Posterior cingulate gyrus (tissue), 11 donors: ENCODE results near the gene MRPL43.
A peak's percentile ranks its signal among the peaks of the same experiment; 100 is the strongest.
"Not testable (repeated sequence)": the region's sequence is repeated elsewhere in the genome, so short reads cannot be mapped to it uniquely, and the experiment has no call there.

Experiments used
- DNase-seq, 10 donors: peaks; one replicate each; pipeline versions ENCODE4 v3.0.0 to v3.0.0-alpha.2; 2020 to 2021; ENCODE audit warnings: mixed read lengths in 3 of 10
- intact Hi-C: fragments of 100-400 bp; cut with DNase I; formaldehyde crosslinking; loops from one replicate; pipeline ENCODE4 v1.15.1; 2023

Gene MRPL43

DNA sequence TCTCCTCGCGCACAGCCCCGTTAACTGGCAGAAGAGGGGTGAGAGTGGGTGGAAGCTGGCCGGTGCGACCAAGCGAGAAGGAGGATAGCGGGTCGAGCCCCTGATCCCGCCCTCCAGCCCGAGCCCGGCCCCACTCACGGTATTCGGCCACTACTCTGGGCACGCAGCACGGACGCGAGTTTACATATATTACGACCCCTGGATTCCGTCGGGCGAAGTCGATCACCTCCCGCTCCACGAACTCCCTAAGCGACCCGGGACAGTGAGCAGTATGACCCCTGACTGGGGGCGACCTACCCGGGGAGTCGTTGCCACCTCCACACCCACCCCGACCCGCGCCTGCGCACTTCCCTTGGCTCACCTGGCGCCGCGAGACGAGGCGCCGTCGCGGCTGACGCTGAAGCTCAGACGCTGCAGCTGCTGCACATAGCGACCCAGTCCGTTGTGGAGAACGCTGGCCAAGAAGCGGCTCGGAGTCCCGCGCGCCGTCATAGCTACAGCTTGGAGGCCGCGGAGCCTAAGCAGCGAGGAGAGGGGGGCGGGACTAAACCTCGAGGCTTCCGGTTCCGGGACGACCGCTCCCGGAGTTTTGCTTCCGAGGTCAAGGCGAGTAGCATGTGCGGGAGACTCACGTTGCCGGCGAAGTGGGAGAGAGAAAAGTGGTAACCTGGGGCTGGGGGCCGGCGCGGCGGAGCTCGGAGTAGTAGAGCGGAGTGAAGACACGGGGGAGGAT is at the start of gene MRPL43, which contains the start of gene TWNK:
MRPL43 (minus strand) TSS at position 546 of the 733 bp plus-strand sequence; CDS start at position 492, 54 bp downstream.
TWNK (plus strand) TSS at position 592 of the 733 bp plus-strand sequence. CDS start 668 bp downstream, outside the sequence.
- DNase-seq = peak; percentile 87 to 99 (median 91)
- intact Hi-C loops = loop anchor here (10.0 kb wide), 1 partner anchor 72 kb away; the partner anchor contains the start of gene SLF2

DNA sequence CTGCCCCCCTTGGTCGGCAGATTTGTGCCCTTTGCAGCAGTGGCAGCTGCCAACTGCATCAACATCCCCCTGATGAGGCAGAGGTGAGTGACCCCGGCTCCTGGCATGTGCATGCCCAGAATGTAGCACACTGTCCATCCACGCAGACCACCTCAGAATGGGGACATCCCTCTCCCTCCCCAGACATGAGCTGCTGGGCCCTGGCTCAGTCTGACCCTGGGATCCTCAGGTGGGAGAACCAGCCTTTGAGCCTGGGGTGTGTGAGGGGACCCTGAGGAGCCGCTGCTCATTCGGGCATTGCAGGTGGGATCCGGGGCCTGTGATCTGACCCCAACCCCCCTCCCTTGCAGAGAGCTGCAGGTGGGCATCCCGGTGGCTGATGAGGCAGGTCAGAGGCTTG is 49.4 kb upstream of the MRPL43 start:
- peak in 1 of 10 donors; percentile 55 for DNase-seq
- intact Hi-C loops = no loop called here

DNA sequence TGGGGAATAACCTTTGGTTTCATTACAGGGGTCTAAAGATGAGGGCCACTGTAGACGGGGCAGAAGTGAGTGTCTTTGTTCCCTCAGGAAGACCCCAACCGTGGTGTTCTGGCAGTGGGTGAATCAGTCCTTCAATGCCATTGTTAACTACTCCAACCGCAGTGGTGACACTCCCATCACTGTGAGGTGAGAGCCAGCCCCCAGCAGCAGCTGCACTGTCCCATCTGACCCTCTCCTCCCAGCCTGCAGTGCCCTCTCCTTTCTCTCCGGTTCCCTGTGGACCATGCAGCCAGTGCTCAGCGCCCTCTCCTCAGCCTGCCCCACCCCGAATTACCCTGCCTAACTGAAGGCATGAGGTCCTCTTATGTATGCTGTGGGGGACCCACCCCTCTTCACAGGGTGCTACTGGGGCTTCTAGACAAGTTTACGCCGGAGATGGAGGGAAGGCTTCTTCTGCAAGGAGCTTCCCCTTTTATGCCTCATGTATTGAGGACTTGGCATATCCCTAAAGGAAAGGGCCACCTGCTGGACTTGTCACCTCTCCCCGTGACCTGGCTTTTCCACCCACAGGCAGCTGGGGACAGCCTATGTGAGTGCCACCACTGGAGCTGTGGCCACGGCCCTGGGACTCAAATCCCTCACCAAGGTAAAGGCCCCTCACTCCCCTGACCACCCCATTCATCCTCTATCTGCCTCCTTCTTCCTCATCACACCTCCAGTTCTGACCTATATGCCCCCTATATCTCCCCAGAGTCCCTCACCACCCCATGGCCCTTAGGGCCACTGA is 48.8 kb upstream of the MRPL43 start:
- DNase-seq = peak in 2 of 10 donors; percentile 46 to 67
- intact Hi-C loops = no loop called here

DNA sequence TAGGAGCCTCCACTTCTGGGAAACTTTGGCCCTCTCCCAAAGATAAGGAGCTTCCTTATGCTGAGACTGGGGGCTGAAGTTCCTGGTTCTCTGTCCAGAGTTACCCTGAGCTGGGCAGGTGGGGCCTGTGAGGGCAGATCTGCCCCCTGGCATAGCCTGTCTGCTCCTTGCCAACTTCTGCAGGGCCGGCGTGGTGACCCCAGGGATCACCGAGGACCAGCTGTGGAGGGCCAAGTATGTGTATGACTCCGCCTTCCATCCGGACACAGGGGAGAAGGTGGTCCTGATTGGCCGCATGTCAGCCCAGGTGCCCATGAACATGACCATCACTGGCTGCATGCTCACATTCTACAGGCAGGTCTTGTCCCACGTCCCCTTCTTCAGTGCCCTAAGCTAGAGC is 48.0 kb upstream of the MRPL43 start:
- intact Hi-C loops = no loop called here

DNA sequence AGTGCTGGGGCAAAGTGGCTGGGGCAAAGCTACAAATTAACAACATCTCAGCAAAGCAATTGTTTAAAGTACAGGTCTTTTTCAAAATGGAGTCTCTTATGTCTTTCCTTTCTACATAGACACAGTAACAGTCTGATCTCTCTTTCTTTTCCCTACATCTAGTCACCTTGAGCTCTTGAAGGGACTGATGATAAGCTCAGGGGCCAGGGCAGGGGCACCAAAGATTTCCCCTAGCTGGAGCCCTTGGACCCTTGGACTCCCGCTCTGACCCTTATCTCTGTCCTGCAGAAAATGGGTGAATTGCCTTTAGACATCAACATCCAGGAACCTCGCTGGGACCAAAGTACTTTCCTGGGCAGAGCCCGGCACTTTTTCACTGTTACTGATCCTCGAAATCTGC is 47.1 kb upstream of the MRPL43 start:
- peak in 2 of 10 donors; percentile 21 to 34 for DNase-seq
- intact Hi-C loops = not testable (repeated sequence)

More for the DNA sequence above, 48.0 kb upstream of the MRPL43 start:
- DNase-seq = peak in 2 of 10 donors; percentile 51 to 77

DNA sequence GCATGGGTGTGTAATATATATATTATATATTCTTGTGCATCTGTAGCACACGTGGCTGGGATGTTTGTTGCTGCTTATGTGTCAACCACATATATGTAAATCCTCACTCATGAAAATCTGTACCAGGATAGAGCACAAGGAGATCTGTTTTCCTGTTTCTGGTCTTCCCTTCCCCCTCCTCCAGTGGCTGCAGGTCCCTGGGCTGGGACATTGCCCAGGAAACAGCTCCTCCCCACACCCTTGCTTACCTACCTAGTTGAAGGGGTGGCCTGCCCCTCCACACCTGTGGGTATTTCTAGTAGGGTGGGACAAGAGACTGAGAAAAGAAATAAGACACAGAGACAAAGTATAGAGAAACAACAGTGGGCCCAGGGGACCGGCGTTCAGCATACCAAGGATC is 46.0 kb upstream of the MRPL43 start:
- intact Hi-C loops = no loop called here

DNA sequence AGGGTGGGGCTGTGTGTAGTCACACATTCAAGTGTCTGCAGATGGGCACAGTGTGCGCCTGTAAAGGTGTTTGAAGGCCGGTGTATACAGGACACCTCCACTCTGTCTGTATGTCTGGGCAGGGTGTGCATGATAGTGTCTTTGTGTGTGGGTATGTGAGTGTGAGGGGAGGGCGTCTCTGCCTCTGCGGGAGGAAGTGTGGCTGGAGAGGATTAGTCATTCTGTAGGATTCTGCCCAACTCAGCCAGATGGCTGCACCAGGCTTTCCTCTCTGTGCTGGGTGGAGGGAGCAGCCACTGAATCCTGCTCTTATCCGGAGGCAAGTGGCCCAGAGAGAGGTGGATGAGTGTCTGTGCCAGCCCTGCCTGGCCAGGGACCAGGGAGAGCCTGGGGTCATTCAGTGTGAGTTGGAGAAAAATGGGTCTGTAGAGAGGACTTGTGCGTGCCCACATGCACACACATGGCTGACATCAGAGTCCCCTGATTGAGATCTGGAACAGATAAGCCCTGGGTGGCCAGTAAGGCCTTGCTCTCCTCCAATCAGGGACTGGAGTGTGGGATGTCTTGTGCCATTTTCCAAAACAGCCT is 45.4 kb upstream of the MRPL43 start:
- peak; percentile 53 to 96 (median 66) for DNase-seq
- intact Hi-C loops = no loop called here

More for the DNA sequence above, 46.0 kb upstream of the MRPL43 start:
- peak in 1 of 10 donors; percentile 24 for DNase-seq

DNA sequence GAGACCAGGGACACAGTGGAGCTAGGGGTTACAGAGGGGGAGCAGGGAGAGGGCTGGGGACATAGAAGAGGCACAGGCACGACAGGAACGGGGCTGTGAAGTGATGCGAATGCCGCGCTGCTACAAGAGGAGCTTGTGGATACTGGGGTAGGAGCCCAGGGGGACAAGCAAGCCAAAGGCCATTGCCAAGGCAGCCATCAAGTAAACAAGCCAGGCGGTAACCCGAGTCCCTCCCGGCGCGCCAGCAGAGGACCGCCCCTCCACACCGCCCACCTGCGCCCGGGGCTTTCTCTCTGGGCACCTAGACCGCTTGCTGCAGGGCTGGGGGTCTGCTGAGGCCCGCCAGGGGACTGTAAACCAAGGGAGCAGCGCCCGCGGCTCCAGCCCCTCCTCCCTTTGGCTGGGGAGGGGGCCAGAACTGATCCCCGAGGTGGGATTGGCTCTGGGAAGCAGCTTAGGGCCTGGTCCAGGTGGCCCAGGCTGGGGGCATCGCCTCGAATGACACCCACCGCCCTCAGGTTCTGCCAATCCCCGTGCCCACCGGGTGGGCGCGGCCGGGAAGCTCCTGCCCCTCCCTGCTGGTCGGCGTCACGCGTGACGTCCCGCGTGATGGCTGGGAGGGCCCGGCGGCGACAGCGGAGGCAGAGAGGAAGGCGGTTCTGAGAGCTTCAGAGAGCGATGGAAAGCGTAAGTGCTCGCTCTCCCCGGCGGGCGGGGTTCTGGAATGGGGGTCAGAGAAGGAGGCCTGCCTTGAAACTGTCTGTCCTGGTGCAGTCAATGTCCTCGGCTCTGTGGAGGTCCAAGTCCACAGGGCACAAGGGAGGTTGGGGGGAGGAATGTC is 44.7 kb upstream of the MRPL43 start:
- intact Hi-C loops = no loop called here

DNA sequence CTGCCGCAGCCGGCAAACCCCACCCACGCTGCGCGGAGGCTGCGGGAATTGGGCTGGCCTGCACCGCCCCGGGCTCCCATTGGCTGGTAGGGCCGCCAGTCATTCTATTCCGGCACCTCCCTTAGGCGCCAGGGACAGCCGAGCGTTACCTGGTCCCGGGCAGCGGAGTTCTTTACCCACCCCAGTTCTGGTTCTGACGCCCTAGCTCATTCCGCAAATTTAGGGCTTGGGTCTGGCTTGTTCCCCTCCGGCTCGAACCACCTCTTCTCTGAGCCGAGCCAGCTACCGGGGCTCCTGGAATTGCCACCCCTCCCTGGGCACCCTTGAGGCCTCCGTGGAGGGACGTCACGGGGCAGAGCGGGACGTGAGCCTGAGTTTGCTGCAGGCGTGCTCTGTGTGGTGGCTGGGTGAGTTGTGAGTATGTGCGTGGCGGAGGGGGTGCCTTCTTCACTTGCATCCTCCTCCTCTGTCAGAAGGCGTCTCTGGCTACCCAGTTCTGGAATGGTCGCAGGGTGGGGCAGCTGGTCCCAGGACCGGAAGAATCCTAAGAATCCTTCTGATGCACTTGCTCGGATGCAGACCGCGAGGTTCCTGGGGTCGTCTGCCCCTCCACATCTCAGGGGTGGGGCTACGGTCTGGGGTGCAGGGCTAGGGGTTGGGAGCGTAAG is 44.0 kb upstream of the MRPL43 start, which contains the start of the genes PDZD7 and SFXN3:
PDZD7 (minus strand) TSS at position 2 of the 668 bp plus-strand sequence. CDS start 910 bp downstream, outside the sequence.
SFXN3 (plus strand) TSS at position 107 of the 668 bp plus-strand sequence. CDS start 3,461 bp downstream, outside the sequence.
- peak; percentile 96 to 100 (median 98) for DNase-seq
- intact Hi-C loops = no loop called here

More for the DNA sequence above, 44.7 kb upstream of the MRPL43 start:
- DNase-seq = peak; percentile 81 to 97 (median 90)

DNA sequence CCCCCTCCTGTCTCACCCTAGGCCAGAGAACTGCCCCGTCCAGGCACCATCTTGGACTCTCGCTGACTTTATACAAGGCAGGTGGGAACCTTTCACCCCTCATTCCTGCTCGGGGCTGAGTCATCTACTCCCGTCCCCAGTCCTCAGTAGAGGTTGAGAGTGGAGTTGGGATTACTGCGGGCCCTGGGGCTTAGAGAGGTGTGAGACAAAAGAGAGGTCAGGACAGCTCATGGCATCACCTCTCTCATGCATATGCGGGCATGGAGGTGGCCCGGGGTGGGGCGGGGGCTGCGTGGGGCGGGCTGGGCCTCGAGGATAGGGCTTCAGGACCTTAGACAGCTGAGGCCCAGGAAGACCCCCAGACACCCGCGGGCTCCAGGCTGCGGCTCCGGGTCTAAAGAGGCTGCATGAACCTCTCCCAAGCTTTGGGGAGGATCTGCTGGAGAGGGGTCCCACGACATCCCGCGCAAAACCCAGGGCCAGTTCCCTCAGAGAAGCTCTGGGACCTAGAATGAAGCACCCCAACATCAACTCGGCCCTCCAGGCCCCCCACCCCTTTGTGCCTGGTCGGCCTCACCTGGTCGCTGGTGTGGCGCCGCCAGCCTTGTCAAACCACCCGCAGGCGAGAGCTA is 43.3 kb upstream of the MRPL43 start:
- peak in 1 of 10 donors; percentile 82 for DNase-seq
- intact Hi-C loops = no loop called here

DNA sequence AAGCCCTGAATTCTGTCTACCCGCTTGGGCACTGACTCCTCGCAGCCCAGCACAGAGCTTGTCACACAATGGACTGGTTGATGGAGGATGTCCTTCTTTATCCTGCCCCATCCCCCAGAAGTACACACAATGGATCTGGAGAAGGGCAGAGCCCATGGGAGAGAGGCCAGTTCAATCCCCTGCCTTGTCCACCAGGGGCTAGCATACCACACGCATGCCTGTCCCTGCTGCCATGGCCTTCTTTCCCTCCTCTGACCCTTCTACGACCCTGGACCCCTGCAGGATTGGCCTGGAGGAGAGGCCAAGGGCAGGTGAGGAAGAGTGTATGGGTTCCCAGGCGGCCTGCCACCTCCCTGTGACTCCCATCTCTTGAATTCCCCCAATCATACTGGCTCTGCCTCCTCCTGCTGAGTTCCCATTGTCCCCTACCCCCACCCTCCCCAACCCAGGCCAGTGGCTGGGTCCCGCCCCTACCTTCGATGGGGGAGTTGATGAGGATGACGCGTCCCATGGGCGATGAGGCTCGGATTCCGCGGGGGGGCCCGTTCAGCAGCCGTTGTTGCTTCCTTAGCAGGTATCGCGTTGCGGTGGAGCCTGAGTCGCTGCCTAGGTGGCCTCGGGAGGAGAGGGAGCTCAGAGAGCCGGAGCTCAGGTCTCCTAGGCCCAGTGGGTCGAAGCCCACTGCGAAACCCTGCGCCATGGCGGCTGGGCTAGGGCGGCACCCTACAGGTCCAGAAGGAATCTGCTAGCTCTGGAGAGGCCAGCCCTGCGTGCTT is 42.4 kb upstream of the MRPL43 start:
- intact Hi-C loops = no loop called here
- peak in 2 of 10 donors; percentile 83 to 85 for DNase-seq

DNA sequence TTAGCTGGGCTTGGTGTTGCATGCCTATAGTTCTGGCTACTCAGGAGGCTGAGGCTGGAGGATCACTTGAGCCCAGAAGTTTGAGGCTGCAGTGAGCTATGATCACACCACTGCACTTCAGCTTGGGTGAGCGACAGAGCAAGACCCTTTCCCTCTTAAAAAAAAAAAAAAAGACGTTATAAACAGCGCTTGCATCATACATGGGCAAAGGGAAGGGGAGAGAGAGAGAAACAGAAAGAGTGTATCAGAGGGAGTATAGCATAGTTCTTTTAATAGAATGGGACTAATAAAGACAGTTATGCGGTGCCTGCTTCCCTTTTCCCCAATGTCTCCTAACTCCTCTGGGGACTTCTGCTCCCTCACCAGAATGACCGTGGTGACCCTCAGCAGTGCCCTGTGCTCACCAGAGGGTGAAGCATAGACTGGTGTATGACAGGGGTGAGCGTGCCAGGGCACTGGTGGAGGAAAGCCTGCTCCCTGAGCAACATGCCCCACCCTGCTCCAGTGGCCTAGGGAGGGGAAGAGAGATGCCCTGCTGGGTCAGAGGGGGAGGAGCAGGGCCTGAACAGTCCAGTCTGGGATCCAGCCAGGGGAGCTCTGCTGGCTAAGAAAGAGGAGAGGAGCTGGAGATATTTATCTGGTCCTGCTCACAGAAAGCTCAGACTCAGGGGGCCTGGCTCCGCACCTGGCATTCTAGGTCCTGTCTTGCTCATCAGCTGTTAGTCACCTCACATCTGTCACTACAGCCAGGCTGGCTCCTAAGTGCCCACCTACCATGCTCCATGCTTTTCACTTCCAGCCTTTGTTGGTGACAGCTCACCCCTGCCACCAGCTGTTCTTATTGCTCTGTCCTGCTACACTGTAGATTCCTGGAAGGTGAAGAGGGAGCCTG is 41.4 kb upstream of the MRPL43 start:
- intact Hi-C loops = no loop called here
- peak in 1 of 10 donors; percentile 23 for DNase-seq

DNA sequence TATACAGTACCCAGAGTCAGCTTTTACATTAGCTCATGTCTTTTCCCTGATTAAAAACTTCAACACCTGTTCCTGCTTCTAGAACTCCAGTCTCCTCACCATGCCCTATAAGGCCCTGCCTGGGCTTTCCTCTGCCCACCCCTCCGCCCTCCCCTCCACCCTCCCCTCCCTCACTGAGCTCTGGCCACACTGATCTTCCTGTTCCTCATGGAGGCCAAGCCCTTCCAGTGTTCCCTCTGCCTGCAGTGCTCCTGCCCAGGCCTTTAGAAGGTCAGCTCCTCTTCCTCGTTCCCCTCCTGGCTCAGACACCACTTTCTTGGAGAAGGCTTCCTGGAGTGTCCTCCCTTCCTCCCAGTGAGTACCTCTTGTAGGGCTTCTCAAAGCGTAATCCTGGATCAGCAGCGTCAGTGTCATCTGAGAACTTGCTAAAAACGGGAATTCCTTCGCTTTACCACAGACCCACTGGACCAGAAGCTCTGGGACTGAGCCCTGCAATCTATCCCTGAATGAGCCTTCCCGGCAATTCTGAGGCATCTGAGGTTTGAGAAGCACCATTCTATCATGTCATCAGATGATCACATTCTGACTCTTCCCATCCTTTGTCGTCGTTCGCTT is 39.9 kb upstream of the MRPL43 start:
- intact Hi-C loops = no loop called here
- DNase-seq = peak in 1 of 10 donors; percentile 15

DNA sequence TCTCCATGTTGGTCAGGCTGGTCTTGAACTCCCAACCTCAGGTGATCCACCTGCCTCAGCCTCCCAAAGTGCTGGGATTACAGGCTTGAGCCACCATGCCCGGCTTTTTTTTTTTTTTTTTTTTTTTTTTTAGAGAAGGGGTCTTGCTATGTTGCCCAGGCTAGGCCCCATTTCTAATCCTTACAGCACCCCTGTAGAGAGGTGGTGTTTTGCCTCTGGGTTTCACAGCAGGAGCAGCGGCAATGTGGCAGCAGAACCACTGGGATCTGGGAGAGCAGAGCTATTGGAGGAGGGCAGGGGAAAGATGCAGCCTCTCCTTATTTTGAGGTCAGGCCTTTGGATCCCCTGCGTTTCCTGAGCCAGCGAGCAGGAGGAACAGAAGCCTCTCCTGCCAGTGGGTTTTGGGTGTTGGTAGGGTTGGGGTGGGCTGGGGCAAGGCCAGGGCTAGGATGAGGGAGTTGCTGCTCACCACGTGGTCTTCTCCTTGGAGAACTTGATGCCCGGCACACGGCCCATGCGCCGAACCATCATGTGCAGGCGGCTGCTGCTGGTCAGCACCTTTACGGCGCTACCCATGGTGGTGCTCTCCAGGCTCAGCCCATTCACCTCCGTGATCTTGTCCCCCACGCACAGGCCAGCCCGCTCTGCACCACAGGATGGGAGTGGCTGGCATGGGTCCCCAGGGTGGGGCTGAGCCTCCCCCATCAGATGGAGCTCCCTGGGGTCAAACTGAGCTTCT is 35.8 kb upstream of the MRPL43 start:
- peak in 1 of 10 donors; percentile 44 for DNase-seq
- intact Hi-C loops = no loop called here

DNA sequence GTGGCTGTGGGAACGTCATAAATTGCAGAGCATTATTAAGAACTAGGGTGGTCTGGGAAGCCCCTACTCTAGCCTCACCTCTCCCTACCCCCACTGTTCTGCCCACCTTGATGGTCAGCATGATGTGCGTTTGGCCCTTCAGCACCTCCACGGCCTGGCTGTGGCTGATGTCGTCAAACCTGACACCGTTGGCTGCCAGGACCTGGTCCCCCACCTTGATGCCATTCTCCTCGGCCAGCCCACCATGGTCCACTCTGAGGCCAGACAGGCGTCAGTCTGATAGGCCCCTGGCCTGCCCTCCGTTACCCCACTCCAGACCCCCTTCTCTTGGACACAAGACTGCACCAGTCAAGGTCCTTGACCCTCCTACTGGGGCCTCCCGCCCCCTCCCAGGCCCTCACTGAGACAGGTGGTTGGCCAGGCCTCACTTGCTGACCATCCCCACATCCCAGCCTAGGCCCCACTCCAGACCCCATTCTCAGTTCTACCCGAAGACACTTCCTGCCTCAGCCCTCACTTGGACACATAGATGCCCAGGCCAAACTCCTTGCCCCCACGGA is 34.5 kb upstream of the MRPL43 start:
- DNase-seq = peak in 1 of 10 donors; percentile 55
- intact Hi-C loops = no loop called here
